Effector memory CD4-positive, alpha-beta T cell (primary cell): ENCODE measurements around the gene SLC8B1.
A peak's percentile ranks its signal among the peaks of the same experiment; 100 is the strongest.

Experiments used
- DNase-seq, 3 donors: peaks; one replicate each; pipeline ENCODE4 v3.0.0-alpha.2; 2020
- H3K27ac ChIP-seq: 2 replicates; pipeline ENCODE4 v1.7.0; 2013; ENCODE audit warnings: mild to moderate bottlenecking, low read length, moderate library complexity; ENCODE audit not compliant: insufficient read depth, poor library complexity, severe bottlenecking
- H3K27me3 ChIP-seq: replicated peaks from 2 replicates; pipeline ENCODE4 v1.7.0; 2013; ENCODE audit warnings: mild to moderate bottlenecking, low read length; ENCODE audit not compliant: insufficient read depth, control insufficient read depth, poor library complexity, severe bottlenecking
- H3K36me3 ChIP-seq: 2 replicates; pipeline ENCODE4 v1.7.0; 2013; ENCODE audit warnings: mild to moderate bottlenecking, low read length, moderate library complexity; ENCODE audit not compliant: control insufficient read depth, insufficient read depth
- H3K4me1 ChIP-seq: 2 replicates; pipeline ENCODE4 v1.7.0; 2013; ENCODE audit warnings: low read length, mild to moderate bottlenecking; ENCODE audit not compliant: control insufficient read depth, insufficient read depth, poor library complexity, severe bottlenecking
- H3K4me3 ChIP-seq: 2 replicates; pipeline ENCODE4 v1.7.0; 2013; ENCODE audit warnings: low read length, low read depth, mild to moderate bottlenecking; ENCODE audit not compliant: insufficient read depth, poor library complexity, severe bottlenecking
- H3K9me3 ChIP-seq: 2 replicates; pipeline ENCODE4 v1.7.0; 2013; ENCODE audit warnings: mild to moderate bottlenecking, low read length, moderate library complexity; ENCODE audit not compliant: control insufficient read depth
- total RNA-seq, 3 donors: gene quantifications; one replicate each; lab custom pipeline; 2026; lab: John Stamatoyannopoulos, UW

Gene SLC8B1
- total RNA-seq: 50.6 to 68.9 (median 57.4) reads per million in 3 donors

- Histone ChIP-seq H3K36me3 (peaks cover 12% of the 10 kb centered on the region), H3K27ac (peak within 1 kb of the TSS; percentile 53), H3K27me3 (no peaks in the 10 kb centered on the region), H3K9me3 (no peaks in the 10 kb centered on the region), H3K4me3 (peak within 1 kb of the TSS; percentile 88), H3K4me1 (peaks cover 8% of the 10 kb centered on the region)
- DNase-seq: peak; percentile 74 to 79 (median 77)
These were observed at the start of gene SLC8B1 for GRCh38 chr12:113334786-113335539. TSS of gene SLC8B1 (minus strand) at chr12:113335109. CDS start at chr12:113332878, 2,231 bp downstream.

- no peaks in the 10 kb centered on the region for H3K9me3 ChIP-seq
- no peak overlapping the region for H3K27ac ChIP-seq
- peaks cover 21% of the 10 kb centered on the region for H3K36me3 ChIP-seq
- H3K27me3 ChIP-seq: no peaks in the 10 kb centered on the region
- H3K4me1 ChIP-seq: no peaks in the 10 kb centered on the region
- H3K4me3 ChIP-seq: no peak overlapping the region
- DNase-seq: no peak
These were observed 47.3 kb upstream of the SLC8B1 start for GRCh38 chr12:113382206-113382605.

- no peak for DNase-seq
- H3K4me3 ChIP-seq: no peak overlapping the region
- peaks cover 21% of the 10 kb centered on the region for H3K36me3 ChIP-seq
These were observed 46.3 kb upstream of the SLC8B1 start for GRCh38 chr12:113381220-113381619.

GRCh38 chr12:113378291-113378690 lies 43.4 kb upstream of the SLC8B1 start:
- Histone ChIP-seq H3K27me3 (no peaks in the 10 kb centered on the region), H3K4me3 (no peak overlapping the region), H3K4me1 (no peaks in the 10 kb centered on the region), H3K36me3 (peaks cover 26% of the 10 kb centered on the region), H3K27ac (no peak overlapping the region), H3K9me3 (no peaks in the 10 kb centered on the region)
- no peak for DNase-seq

More at GRCh38 chr12:113381220-113381619, 46.3 kb upstream of the SLC8B1 start:
- Histone ChIP-seq H3K27me3 (no peaks in the 10 kb centered on the region), H3K9me3 (no peaks in the 10 kb centered on the region), H3K4me1 (no peaks in the 10 kb centered on the region), H3K27ac (no peak overlapping the region)

- Histone ChIP-seq H3K27me3 (no peaks in the 10 kb centered on the region), H3K4me1 (no peaks in the 10 kb centered on the region), H3K27ac (no peak overlapping the region), H3K4me3 (no peak overlapping the region), H3K9me3 (no peaks in the 10 kb centered on the region), H3K36me3 (peaks cover 25% of the 10 kb centered on the region)
- DNase-seq: no peak
These were observed 40.0 kb upstream of the SLC8B1 start for GRCh38 chr12:113374823-113375428.

- H3K27ac ChIP-seq: no peak overlapping the region
- peaks cover 25% of the 10 kb centered on the region for H3K36me3 ChIP-seq
These were observed 39.1 kb upstream of the SLC8B1 start for GRCh38 chr12:113373969-113374368.

GRCh38 chr12:113373440-113373839 lies 38.5 kb upstream of the SLC8B1 start:
- H3K4me3 ChIP-seq: no peak overlapping the region
- H3K36me3 ChIP-seq: peaks cover 25% of the 10 kb centered on the region
- no peak for DNase-seq
- H3K9me3 ChIP-seq: no peaks in the 10 kb centered on the region
- H3K27ac ChIP-seq: no peak overlapping the region
- H3K27me3 ChIP-seq: no peaks in the 10 kb centered on the region
- H3K4me1 ChIP-seq: no peaks in the 10 kb centered on the region

More at GRCh38 chr12:113373969-113374368, 39.1 kb upstream of the SLC8B1 start:
- no peak overlapping the region for H3K4me3 ChIP-seq
- H3K9me3 ChIP-seq: no peaks in the 10 kb centered on the region
- no peaks in the 10 kb centered on the region for H3K27me3 ChIP-seq
- H3K4me1 ChIP-seq: no peaks in the 10 kb centered on the region
- DNase-seq: no peak

GRCh38 chr12:113372371-113372770 lies 37.5 kb upstream of the SLC8B1 start:
- Histone ChIP-seq H3K4me1 (no peaks in the 10 kb centered on the region), H3K9me3 (no peaks in the 10 kb centered on the region), H3K27me3 (no peaks in the 10 kb centered on the region), H3K36me3 (peaks cover 25% of the 10 kb centered on the region), H3K27ac (no peak overlapping the region), H3K4me3 (no peak overlapping the region)
- no peak for DNase-seq

GRCh38 chr12:113371808-113372207 lies 36.9 kb upstream of the SLC8B1 start:
- peaks cover 25% of the 10 kb centered on the region for H3K36me3 ChIP-seq

More at GRCh38 chr12:113371808-113372207, 36.9 kb upstream of the SLC8B1 start:
- Histone ChIP-seq H3K27ac (no peak overlapping the region), H3K9me3 (no peaks in the 10 kb centered on the region), H3K27me3 (no peaks in the 10 kb centered on the region), H3K4me1 (no peaks in the 10 kb centered on the region), H3K4me3 (no peak overlapping the region)
- DNase-seq: no peak
